ENCODE results near the gene CBLN1. TPM values are rescaled to one million over a fixed set of nuclear protein-coding genes. Genes with fewer than 3 reads are reported as not detected.

CBLN1 gene
- total RNA-seq, 1 experiment from 2014 or later = not detected

DNA sequence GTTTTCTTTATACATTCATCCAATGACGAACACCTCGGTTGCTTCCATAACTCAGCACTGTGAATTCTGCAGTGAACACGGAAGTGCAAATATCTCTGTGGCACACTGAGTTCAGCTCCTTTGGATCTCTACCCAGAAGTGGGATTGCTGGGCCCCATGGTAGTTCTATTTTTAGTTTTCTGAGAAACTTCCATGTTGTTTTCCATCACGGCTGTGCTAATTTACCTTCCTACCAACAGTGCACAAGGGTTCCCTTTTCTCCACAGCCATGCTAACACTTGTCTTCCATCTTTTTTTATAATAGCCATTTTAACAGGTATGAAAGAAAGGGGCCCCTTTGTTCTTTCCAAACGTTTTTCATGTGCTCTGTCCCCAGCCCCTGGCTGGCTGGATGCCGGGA, 30.2 kb upstream of the CBLN1 start:
- RAD21 ChIA-PET (ENCODE audit: low non-redundant PET in 1 of 2, low total read pairs in 2 of 2, uncharacterized antibody in 2 of 2, unreplicated experiment in 2 of 2) = no interaction called here
- no peak for ATAC-seq
- H3K36me3 ChIP-seq (ENCODE audit: control insufficient read depth in 1 of 2, insufficient read depth in 2 of 2, low read length in 2 of 2) = no peaks in the 10 kb centered on the region
- H2AFZ ChIP-seq (ENCODE audit: low read depth, low read length, poor library complexity, severe bottlenecking) = no peak overlapping the region
- H4K20me1 ChIP-seq (ENCODE audit: insufficient read depth) = no peaks in the 10 kb centered on the region
- no peaks in the 10 kb centered on the region for H3K4me1 ChIP-seq (ENCODE audit: control insufficient read depth in 1 of 2, insufficient read depth in 2 of 2, low read length in 2 of 2)
- H3K79me2 ChIP-seq (ENCODE audit: insufficient read depth, low read length) = no peaks in the 10 kb centered on the region
- no peak overlapping the region for H3K9ac ChIP-seq (ENCODE audit: low read length)
- intact Hi-C loops (cut with micrococcal nuclease) = no loop called here
- CTCF ChIA-PET = no interaction called here
- POLR2A ChIA-PET = no interaction called here
- H3K4me2 ChIP-seq (ENCODE audit: low read length) = no peak overlapping the region
- H3K27me3 ChIP-seq (ENCODE audit: insufficient read depth, low read length) = peaks cover 35% of the 10 kb centered on the region
- no TSS peak for BruUV-seq (replicated peaks)
- no peak for DNase-seq (ENCODE audit: low read depth, low spot score)
- H3K9me3 ChIP-seq (ENCODE audit: control insufficient read depth in 1 of 2, insufficient read depth in 1 of 2, low read depth in 1 of 2, low read length in 2 of 2) = no peaks in the 10 kb centered on the region
- H3K9me2 ChIP-seq (ENCODE audit: insufficient read depth) = no peaks in the 10 kb centered on the region
- no peak overlapping the region for H3K4me3 ChIP-seq (replicated peaks in 1 of 2; ENCODE audit: low read depth in 1 of 2, low read length in 2 of 2)
- TF ChIP-seq CEBPB (IDR thresholded peaks at IDR 0.05; ENCODE audit: low read depth) = no peak
- TF ChIP-seq, protein P1, sequence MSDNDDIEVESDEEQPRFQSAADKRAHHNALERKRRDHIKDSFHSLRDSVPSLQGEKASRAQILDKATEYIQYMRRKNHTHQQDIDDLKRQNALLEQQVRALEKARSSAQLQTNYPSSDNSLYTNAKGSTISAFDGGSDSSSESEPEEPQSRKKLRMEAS (IDR thresholded peaks at IDR 0.05) = no peak
- TF ChIP-seq ZNF274 (IDR thresholded peaks at IDR 0.05; ENCODE audit: low read depth, low read length) = no peak
- no peak for TF ChIP-seq CBX3 (IDR thresholded peaks at IDR 0.05; ENCODE audit: low read depth)
- TF ChIP-seq SRF (IDR thresholded peaks at IDR 0.05; ENCODE audit: low read depth) = no peak
- TF ChIP-seq EGR1 (IDR thresholded peaks at IDR 0.05; ENCODE audit: low read depth) = no peak
- no peak overlapping the region for H3K27ac ChIP-seq (ENCODE audit: low read depth, low read length)

DNA sequence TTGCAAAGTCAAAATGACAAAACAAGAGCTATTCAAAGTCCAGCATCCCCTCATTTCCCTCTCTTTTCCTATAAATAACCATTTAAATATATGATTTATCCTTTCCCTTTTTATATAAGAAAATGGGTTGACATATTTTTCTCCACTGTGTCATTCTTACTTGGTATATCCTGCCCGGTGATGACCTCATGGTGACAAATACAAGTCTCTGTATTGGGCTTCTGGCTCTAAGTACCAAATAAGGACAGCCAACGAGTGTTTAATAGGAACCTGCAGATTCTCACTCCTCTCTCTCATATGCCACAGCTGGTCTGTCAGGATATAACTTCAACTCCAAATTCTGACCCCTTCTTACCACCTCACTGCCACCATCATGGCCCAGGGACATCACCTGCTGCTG, 25.5 kb upstream of the CBLN1 start:
- no peak for DNase-seq (ENCODE audit: low read depth, low spot score)
- no TSS peak for BruUV-seq (replicated peaks)
- Histone ChIP-seq H3K9ac (ENCODE audit: low read length) (no peak overlapping the region), H3K4me2 (ENCODE audit: low read length) (no peak overlapping the region), H3K79me2 (ENCODE audit: insufficient read depth, low read length) (no peaks in the 10 kb centered on the region), H3K4me1 (ENCODE audit: control insufficient read depth in 1 of 2, insufficient read depth in 2 of 2, low read length in 2 of 2) (no peaks in the 10 kb centered on the region), H3K9me3 (ENCODE audit: control insufficient read depth in 1 of 2, insufficient read depth in 1 of 2, low read depth in 1 of 2, low read length in 2 of 2) (no peaks in the 10 kb centered on the region), H3K9me2 (ENCODE audit: insufficient read depth) (no peaks in the 10 kb centered on the region), H4K20me1 (ENCODE audit: insufficient read depth) (no peaks in the 10 kb centered on the region), H3K27ac (ENCODE audit: low read depth, low read length) (no peak overlapping the region), H3K36me3 (ENCODE audit: control insufficient read depth in 1 of 2, insufficient read depth in 2 of 2, low read length in 2 of 2) (no peaks in the 10 kb centered on the region), H3K27me3 (ENCODE audit: insufficient read depth, low read length) (peaks cover 30% of the 10 kb centered on the region), H3K4me3 (replicated peaks in 1 of 2; ENCODE audit: low read depth in 1 of 2, low read length in 2 of 2) (no peak overlapping the region), H2AFZ (ENCODE audit: low read depth, low read length, poor library complexity, severe bottlenecking) (no peak overlapping the region)
- ChIA-PET POLR2A (no interaction called here), CTCF (no interaction called here), RAD21 (ENCODE audit: low non-redundant PET in 1 of 2, low total read pairs in 2 of 2, uncharacterized antibody in 2 of 2, unreplicated experiment in 2 of 2) (no interaction called here)
- ATAC-seq = no peak
- intact Hi-C loops (cut with micrococcal nuclease) = loop anchor here (2.0 kb wide), 1 partner anchor 20 kb away; no protein-coding TSS in a partner anchor
- TF ChIP-seq, protein P1 (IDR thresholded peaks at IDR 0.05) = no peak
- TF ChIP-seq, protein P2, sequence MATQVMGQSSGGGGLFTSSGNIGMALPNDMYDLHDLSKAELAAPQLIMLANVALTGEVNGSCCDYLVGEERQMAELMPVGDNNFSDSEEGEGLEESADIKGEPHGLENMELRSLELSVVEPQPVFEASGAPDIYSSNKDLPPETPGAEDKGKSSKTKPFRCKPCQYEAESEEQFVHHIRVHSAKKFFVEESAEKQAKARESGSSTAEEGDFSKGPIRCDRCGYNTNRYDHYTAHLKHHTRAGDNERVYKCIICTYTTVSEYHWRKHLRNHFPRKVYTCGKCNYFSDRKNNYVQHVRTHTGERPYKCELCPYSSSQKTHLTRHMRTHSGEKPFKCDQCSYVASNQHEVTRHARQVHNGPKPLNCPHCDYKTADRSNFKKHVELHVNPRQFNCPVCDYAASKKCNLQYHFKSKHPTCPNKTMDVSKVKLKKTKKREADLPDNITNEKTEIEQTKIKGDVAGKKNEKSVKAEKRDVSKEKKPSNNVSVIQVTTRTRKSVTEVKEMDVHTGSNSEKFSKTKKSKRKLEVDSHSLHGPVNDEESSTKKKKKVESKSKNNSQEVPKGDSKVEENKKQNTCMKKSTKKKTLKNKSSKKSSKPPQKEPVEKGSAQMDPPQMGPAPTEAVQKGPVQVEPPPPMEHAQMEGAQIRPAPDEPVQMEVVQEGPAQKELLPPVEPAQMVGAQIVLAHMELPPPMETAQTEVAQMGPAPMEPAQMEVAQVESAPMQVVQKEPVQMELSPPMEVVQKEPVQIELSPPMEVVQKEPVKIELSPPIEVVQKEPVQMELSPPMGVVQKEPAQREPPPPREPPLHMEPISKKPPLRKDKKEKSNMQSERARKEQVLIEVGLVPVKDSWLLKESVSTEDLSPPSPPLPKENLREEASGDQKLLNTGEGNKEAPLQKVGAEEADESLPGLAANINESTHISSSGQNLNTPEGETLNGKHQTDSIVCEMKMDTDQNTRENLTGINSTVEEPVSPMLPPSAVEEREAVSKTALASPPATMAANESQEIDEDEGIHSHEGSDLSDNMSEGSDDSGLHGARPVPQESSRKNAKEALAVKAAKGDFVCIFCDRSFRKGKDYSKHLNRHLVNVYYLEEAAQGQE (IDR thresholded peaks at IDR 0.05; ENCODE audit: low read depth) = no peak
- TF ChIP-seq CEBPB (IDR thresholded peaks at IDR 0.05; ENCODE audit: low read depth) (no peak), EGR1 (IDR thresholded peaks at IDR 0.05; ENCODE audit: low read depth) (no peak), ZNF274 (IDR thresholded peaks at IDR 0.05; ENCODE audit: low read depth, low read length) (no peak), JUND (IDR thresholded peaks at IDR 0.05) (no peak), POLR2A (IDR thresholded peaks at IDR 0.05; ENCODE audit: borderline replicate concordance, extremely low read depth, insufficient read depth, insufficient read length) (no peak), RAD21 (IDR thresholded peaks at IDR 0.05; ENCODE audit: low read depth) (no peak), SIN3A (IDR thresholded peaks at IDR 0.05; ENCODE audit: low read depth) (no peak), FOSL1 (IDR thresholded peaks at IDR 0.05; ENCODE audit: low read depth) (no peak), SP1 (IDR thresholded peaks at IDR 0.05; ENCODE audit: low read depth) (no peak), ELF1 (IDR thresholded peaks at IDR 0.05; ENCODE audit: borderline replicate concordance, low read depth) (no peak), EZH2 (IDR thresholded peaks at IDR 0.05) (no peak), EZH2phosphoT487 (IDR thresholded peaks at IDR 0.05; ENCODE audit: borderline replicate concordance) (no peak), ZFX (IDR thresholded peaks at IDR 0.05) (no peak)
- TF ChIP-seq, protein P3, sequence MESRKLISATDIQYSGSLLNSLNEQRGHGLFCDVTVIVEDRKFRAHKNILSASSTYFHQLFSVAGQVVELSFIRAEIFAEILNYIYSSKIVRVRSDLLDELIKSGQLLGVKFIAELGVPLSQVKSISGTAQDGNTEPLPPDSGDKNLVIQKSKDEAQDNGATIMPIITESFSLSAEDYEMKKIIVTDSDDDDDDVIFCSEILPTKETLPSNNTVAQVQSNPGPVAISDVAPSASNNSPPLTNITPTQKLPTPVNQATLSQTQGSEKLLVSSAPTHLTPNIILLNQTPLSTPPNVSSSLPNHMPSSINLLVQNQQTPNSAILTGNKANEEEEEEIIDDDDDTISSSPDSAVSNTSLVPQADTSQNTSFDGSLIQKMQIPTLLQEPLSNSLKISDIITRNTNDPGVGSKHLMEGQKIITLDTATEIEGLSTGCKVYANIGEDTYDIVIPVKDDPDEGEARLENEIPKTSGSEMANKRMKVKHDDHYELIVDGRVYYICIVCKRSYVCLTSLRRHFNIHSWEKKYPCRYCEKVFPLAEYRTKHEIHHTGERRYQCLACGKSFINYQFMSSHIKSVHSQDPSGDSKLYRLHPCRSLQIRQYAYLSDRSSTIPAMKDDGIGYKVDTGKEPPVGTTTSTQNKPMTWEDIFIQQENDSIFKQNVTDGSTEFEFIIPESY (IDR thresholded peaks at IDR 0.05; ENCODE audit: extremely low read depth, insufficient replicate concordance, low read length) = no peak
